Gastrocnemius medialis (tissue), 4 donors: ENCODE results near the gene KLF2.

Experiments used
- CTCF ChIP-seq, 5 experiments: fragments of 450-650 bp in 3 of 5; fragments of 200-600 bp in 2 of 5; sonication (generic) in 2 of 5; IDR thresholded peaks in 4 of 5; conservative IDR thresholded peaks in 1 of 5; 1 replicate in 4 of 5; 2 replicates in 1 of 5; pipeline ENCODE4 v1.5.1; 2016 to 2019; ENCODE audit warnings: antibody characterized with exemption in 5 of 5, mild to moderate bottlenecking in 3 of 5, moderate library complexity in 3 of 5
- POLR2A ChIP-seq, 2 donors: fragments of 450-650 bp; IDR thresholded peaks; one replicate each; pipeline ENCODE4 v1.6.1; 2017; ENCODE audit warnings: antibody characterized with exemption in 2 of 2, mild to moderate bottlenecking in 2 of 2, moderate library complexity in 2 of 2

GRCh38 chr19:16328824-16329482, 4.3 kb downstream of the KLF2 start:
- peak in 1 of 5 experiments; percentile 17 for TF ChIP-seq CTCF (IDR thresholded peaks at IDR 0.05 in 4 of 5, conservative IDR thresholded peaks at IDR 0.05 in 1 of 5)
- no peak for TF ChIP-seq POLR2A (IDR thresholded peaks at IDR 0.05)
